Right atrium auricular region (tissue), 2 donors: ENCODE measurements around the gene RIPOR3. TPM values are rescaled to one million over a fixed set of nuclear protein-coding genes. Genes with fewer than 3 reads are reported as not detected.

Source experiments
- DNase-seq: peaks from one replicate; pipeline ENCODE4 v3.0.0-alpha.2; 2019; ENCODE audit warnings: low spot score
- H3K27ac ChIP-seq, 2 donors: fragments of 200-600 bp; sonication (generic); 1 replicate in 1 of 2; 2 replicates in 1 of 2; pipeline ENCODE4 v1.5.1; 2016 to 2019
- H3K27me3 ChIP-seq, 2 donors: fragments of 200-600 bp; sonication (generic); one replicate each; pipeline versions ENCODE4 v1.5.1 to v1.6.0; 2017 to 2019
- H3K36me3 ChIP-seq: fragments of 200-600 bp; sonication (generic); one replicate; pipeline ENCODE4 v1.5.1; 2016
- H3K4me1 ChIP-seq, 2 donors: fragments of 200-600 bp; sonication (generic); one replicate each; pipeline versions ENCODE4 v1.5.1 to v1.6.0; 2017 to 2019
- H3K4me3 ChIP-seq, 2 donors: fragments of 200-600 bp; sonication (generic); 1 replicate in 1 of 2; 2 replicates in 1 of 2; pipeline ENCODE4 v1.5.1; 2017 to 2019; ENCODE audit warnings: mild to moderate bottlenecking in 1 of 2, moderate library complexity in 1 of 2
- H3K9me3 ChIP-seq, 2 donors: fragments of 200-600 bp; sonication (generic); one replicate each; pipeline ENCODE4 v1.5.1; 2019
- CTCF ChIP-seq, 2 donors: fragments of 200-600 bp; sonication (generic); IDR thresholded peaks; one replicate each; pipeline ENCODE4 v1.5.1; 2019; ENCODE audit warnings: antibody characterized with exemption in 2 of 2
- total RNA-seq, 2 donors: library from RNA; depleted of rRNA; stranded (reverse); fragments of >200 nt; gene quantifications; one replicate each; pipeline ENCODE4 v1.1.0, GENCODE V29; 2016

RIPOR3 gene
- total RNA-seq, 2 donors from 2014 or later = 2.9 to 4.7 TPM

GRCh38 chr20:50635676-50636600 lies 55.4 kb downstream of the RIPOR3 start:
- Histone ChIP-seq H3K4me1 (peaks cover 0 to 20% of the 10 kb centered on the region in 2 donors), H3K9me3 (no peaks in the 10 kb centered on the region), H3K4me3 (peak overlapping the region in 1 of 2 donors; percentile 28), H3K27me3 (no peaks in the 10 kb centered on the region), H3K27ac (peak overlapping the region in 1 of 2 donors; percentile 31), H3K36me3 (no peaks in the 10 kb centered on the region)
- peak; percentile 66 for DNase-seq
- peak; percentile 60 to 90 for TF ChIP-seq CTCF (IDR thresholded peaks at IDR 0.05)

- no peak overlapping the region for H3K27ac ChIP-seq
- no peaks in the 10 kb centered on the region for H3K9me3 ChIP-seq
- H3K4me3 ChIP-seq = peak overlapping the region in 1 of 2 donors; percentile 28
- no peak for TF ChIP-seq CTCF (IDR thresholded peaks at IDR 0.05)
- peaks cover 0 to 20% of the 10 kb centered on the region in 2 donors for H3K4me1 ChIP-seq
- no peaks in the 10 kb centered on the region for H3K27me3 ChIP-seq
- DNase-seq = no peak
- H3K36me3 ChIP-seq = no peaks in the 10 kb centered on the region
Measured at GRCh38 chr20:50635014-50635557, 56.3 kb downstream of the RIPOR3 start.

- Histone ChIP-seq H3K4me1 (peaks cover 0 to 20% of the 10 kb centered on the region in 2 donors), H3K4me3 (no peak overlapping the region), H3K27me3 (no peaks in the 10 kb centered on the region), H3K9me3 (no peaks in the 10 kb centered on the region), H3K36me3 (no peaks in the 10 kb centered on the region), H3K27ac (no peak overlapping the region)
- no peak for TF ChIP-seq CTCF (IDR thresholded peaks at IDR 0.05)
- DNase-seq = no peak
Measured at GRCh38 chr20:50634191-50634590, 57.2 kb downstream of the RIPOR3 start.

- Histone ChIP-seq H3K4me1 (peaks cover 0 to 20% of the 10 kb centered on the region in 2 donors), H3K4me3 (no peak overlapping the region), H3K36me3 (no peaks in the 10 kb centered on the region), H3K9me3 (no peaks in the 10 kb centered on the region), H3K27me3 (no peaks in the 10 kb centered on the region), H3K27ac (no peak overlapping the region)
- TF ChIP-seq CTCF (IDR thresholded peaks at IDR 0.05) = no peak
- DNase-seq = no peak
Measured at GRCh38 chr20:50633361-50633760, 58.0 kb downstream of the RIPOR3 start.

GRCh38 chr20:50632701-50633100 lies 58.6 kb downstream of the RIPOR3 start:
- Histone ChIP-seq H3K4me1 (peaks cover 0 to 20% of the 10 kb centered on the region in 2 donors), H3K36me3 (no peaks in the 10 kb centered on the region), H3K27ac (no peak overlapping the region), H3K27me3 (no peaks in the 10 kb centered on the region), H3K4me3 (no peak overlapping the region), H3K9me3 (no peaks in the 10 kb centered on the region)
- no peak for DNase-seq
- no peak for TF ChIP-seq CTCF (IDR thresholded peaks at IDR 0.05)
